Nephron (organoid): Measurements from ENCODE around the gene POU2AF1.
"Not testable (repeated sequence)": the region's sequence is repeated elsewhere in the genome, so short reads cannot be mapped to it uniquely, and the experiment has no call there.

Source experiments
- H3K27ac Mint-ChIP-seq, 3 experiments: 2 replicates each; pipeline ENCODE4 v1.8.0; 2020; ENCODE audit warnings: mixed read lengths in 3 of 3, mild to moderate bottlenecking in 2 of 3, moderate library complexity in 1 of 3
- H3K27me3 Mint-ChIP-seq: 2 replicates; pipeline ENCODE4 v1.8.0; 2021; ENCODE audit warnings: low read depth, mild to moderate bottlenecking, moderate library complexity, mixed read lengths
- H3K36me3 Mint-ChIP-seq: 2 replicates; pipeline ENCODE4 v1.8.0; 2020; ENCODE audit warnings: low read depth, mixed read lengths
- H3K4me1 Mint-ChIP-seq: 2 replicates; pipeline ENCODE4 v1.8.0; 2020; ENCODE audit warnings: mixed read lengths
- H3K4me3 Mint-ChIP-seq, 3 experiments: 2 replicates each; pipeline ENCODE4 v1.8.0; 2020; ENCODE audit warnings: mild to moderate bottlenecking in 3 of 3, mixed read lengths in 3 of 3, moderate library complexity in 2 of 3
- H3K9me3 Mint-ChIP-seq: 2 replicates; pipeline ENCODE4 v1.8.0; 2020; ENCODE audit warnings: mixed read lengths
- CTCF ChIP-seq, 3 experiments: fragments of 200-600 bp; sonication (generic); IDR thresholded peaks; one replicate each; pipeline ENCODE4 v1.5.0; 2021; ENCODE audit warnings: antibody characterized with exemption in 3 of 3; ENCODE audit not compliant: unreplicated experiment in 3 of 3

POU2AF1 gene

GRCh38 chr11:111407652-111408051, 28.6 kb upstream of the POU2AF1 start:
- TF ChIP-seq CTCF (IDR thresholded peaks at IDR 0.05; ENCODE audit: unreplicated experiment in 3 of 3): no peak
- Mint-ChIP-seq H3K27me3 (peaks cover 18% of the 10 kb centered on the region), H3K9me3 (peaks cover 3% of the 10 kb centered on the region), H3K4me1 (no peaks in the 10 kb centered on the region), H3K27ac (no peak overlapping the region), H3K4me3 (no peak overlapping the region), H3K36me3 (no peaks in the 10 kb centered on the region)

DNA sequence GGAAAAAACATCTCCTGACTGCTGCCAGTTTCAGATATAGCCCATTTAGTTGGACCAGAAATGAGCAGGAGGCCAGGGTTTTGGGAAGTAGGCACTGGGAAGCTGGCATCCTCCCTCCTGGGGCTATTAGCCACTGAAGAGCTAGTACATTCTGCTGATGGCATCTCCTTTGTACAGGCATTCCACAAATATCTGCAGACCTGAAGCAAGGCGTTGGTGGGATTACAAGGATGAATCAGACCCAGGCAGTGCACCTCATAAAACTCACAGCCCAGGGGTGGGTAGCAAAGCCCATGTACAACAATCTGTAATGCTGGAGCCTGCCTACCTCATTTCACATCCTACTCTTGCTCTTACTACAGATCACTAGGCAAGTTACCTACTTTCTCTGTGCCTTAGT, 27.5 kb upstream of the POU2AF1 start:
- H3K27me3 Mint-ChIP-seq: peaks cover 18% of the 10 kb centered on the region
- no peaks in the 10 kb centered on the region for H3K36me3 Mint-ChIP-seq
- TF ChIP-seq CTCF (IDR thresholded peaks at IDR 0.05; ENCODE audit: unreplicated experiment in 3 of 3): no peak
- no peak overlapping the region for H3K4me3 Mint-ChIP-seq
- H3K9me3 Mint-ChIP-seq: peaks cover 3% of the 10 kb centered on the region
- H3K27ac Mint-ChIP-seq: no peak overlapping the region
- no peaks in the 10 kb centered on the region for H3K4me1 Mint-ChIP-seq

DNA sequence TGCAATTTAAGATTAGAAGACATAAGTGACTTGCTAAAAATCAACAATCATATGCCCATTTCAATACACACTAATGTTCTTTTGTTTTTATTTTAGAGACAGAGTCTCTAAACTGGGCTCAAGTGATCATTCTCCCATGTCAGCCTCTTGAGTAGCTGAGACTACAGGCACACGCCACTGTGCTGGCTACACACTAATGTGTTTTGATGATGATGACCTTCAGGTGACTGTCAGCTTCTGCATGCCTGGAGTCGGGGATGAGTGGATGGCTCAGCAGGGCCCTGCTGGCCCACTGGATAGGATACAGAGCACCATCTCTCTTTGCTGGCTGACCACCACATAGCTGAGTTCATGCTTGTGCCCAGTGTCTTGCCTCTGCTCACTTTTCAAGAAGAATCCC, 27.0 kb upstream of the POU2AF1 start:
- Mint-ChIP-seq H3K4me1 (no peaks in the 10 kb centered on the region), H3K4me3 (no peak overlapping the region), H3K27ac (no peak overlapping the region), H3K36me3 (no peaks in the 10 kb centered on the region), H3K9me3 (peaks cover 3% of the 10 kb centered on the region), H3K27me3 (peaks cover 18% of the 10 kb centered on the region)
- no peak for TF ChIP-seq CTCF (IDR thresholded peaks at IDR 0.05; ENCODE audit: unreplicated experiment in 3 of 3)

GRCh38 chr11:111405551-111405950, 26.5 kb upstream of the POU2AF1 start:
- no peak for TF ChIP-seq CTCF (IDR thresholded peaks at IDR 0.05; ENCODE audit: unreplicated experiment in 3 of 3)
- no peaks in the 10 kb centered on the region for H3K36me3 Mint-ChIP-seq
- H3K27ac Mint-ChIP-seq: no peak overlapping the region
- peaks cover 3% of the 10 kb centered on the region for H3K9me3 Mint-ChIP-seq
- H3K4me3 Mint-ChIP-seq: no peak overlapping the region
- H3K4me1 Mint-ChIP-seq: no peaks in the 10 kb centered on the region
- peaks cover 18% of the 10 kb centered on the region for H3K27me3 Mint-ChIP-seq

DNA sequence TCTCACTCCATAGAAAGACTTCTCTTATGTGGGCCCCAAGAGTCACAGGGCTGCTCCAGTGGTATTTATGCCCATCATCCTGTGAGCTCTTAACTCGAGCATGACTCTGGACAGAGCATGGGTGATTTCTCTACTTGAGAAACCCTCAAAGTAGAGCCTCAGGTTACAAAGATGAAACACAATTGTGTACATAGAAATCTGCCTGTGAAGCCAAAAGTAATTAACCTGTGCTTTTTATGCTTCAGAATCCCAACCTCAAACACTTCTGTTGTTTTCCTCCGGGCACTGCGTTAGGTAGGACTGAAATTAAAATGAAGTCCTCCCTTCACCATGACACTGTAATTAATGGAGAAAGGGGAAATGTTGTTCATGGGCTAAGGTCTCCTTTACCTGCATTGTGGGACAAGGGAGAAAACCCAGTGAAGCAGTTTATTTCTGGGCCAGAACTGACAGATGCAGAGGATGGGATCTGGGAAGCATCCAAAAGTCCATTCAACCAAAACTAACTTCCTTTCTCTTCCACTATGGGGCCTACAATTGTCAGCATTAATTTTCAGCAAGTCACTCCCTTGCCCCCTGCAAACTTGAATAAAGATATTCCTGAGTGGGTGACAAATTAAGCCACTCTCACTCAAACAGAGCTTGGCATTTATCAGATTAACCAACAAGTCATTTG, 24.1 kb upstream of the POU2AF1 start:
- TF ChIP-seq CTCF (IDR thresholded peaks at IDR 0.05; ENCODE audit: unreplicated experiment in 3 of 3): no peak
- Mint-ChIP-seq H3K4me3 (no peak overlapping the region), H3K9me3 (peaks cover 3% of the 10 kb centered on the region), H3K36me3 (no peaks in the 10 kb centered on the region), H3K27ac (no peak overlapping the region), H3K4me1 (no peaks in the 10 kb centered on the region), H3K27me3 (peaks cover 15% of the 10 kb centered on the region)

GRCh38 chr11:111402411-111402810, 23.3 kb upstream of the POU2AF1 start:
- peaks cover 3% of the 10 kb centered on the region for H3K9me3 Mint-ChIP-seq

DNA sequence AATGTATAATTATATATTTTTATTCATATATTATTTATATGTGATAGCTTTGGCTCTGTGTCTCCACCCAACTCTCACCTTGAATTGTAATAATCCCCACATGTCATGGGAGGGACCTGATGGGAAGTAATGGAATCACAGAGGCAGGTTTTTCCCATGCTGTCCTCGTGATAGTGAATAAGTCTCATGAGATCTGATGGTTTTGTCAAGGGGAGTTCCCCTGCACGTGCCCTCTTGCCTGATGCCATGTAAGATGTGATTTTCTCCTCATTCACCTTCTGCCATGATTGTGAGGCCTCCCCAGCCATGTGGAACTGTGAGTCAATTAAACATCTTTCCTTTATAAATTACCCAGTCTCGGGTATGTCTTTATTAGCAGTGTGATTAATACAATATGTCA, 22.9 kb upstream of the POU2AF1 start:
- not testable (repeated sequence) for H3K4me1 Mint-ChIP-seq, H3K27ac Mint-ChIP-seq, H3K36me3 Mint-ChIP-seq, H3K4me3 Mint-ChIP-seq, H3K9me3 Mint-ChIP-seq
- peaks cover 14% of the 10 kb centered on the region for H3K27me3 Mint-ChIP-seq

More at GRCh38 chr11:111402411-111402810, 23.3 kb upstream of the POU2AF1 start:
- H3K27me3 Mint-ChIP-seq: peaks cover 11% of the 10 kb centered on the region
- TF ChIP-seq CTCF (IDR thresholded peaks at IDR 0.05; ENCODE audit: unreplicated experiment in 3 of 3): no peak
- H3K27ac Mint-ChIP-seq: no peak overlapping the region
- H3K4me3 Mint-ChIP-seq: no peak overlapping the region
- H3K4me1 Mint-ChIP-seq: peaks cover 1% of the 10 kb centered on the region
- H3K36me3 Mint-ChIP-seq: no peaks in the 10 kb centered on the region
